Stimulated activated CD8-positive, alpha-beta memory T cell treated with anti-CD3 and anti-CD28 coated beads, Interleukin-12 subunit alpha, Interleukin-12 subunit beta, amount 100 ng/mL, for 4 hours (primary cell): ENCODE results near the gene MYB.

Experiments
- DNase-seq: peaks from one replicate; pipeline ENCODE4 v3.0.0-alpha.2; 2020; ENCODE audit warnings: low read depth

MYB gene

DNA sequence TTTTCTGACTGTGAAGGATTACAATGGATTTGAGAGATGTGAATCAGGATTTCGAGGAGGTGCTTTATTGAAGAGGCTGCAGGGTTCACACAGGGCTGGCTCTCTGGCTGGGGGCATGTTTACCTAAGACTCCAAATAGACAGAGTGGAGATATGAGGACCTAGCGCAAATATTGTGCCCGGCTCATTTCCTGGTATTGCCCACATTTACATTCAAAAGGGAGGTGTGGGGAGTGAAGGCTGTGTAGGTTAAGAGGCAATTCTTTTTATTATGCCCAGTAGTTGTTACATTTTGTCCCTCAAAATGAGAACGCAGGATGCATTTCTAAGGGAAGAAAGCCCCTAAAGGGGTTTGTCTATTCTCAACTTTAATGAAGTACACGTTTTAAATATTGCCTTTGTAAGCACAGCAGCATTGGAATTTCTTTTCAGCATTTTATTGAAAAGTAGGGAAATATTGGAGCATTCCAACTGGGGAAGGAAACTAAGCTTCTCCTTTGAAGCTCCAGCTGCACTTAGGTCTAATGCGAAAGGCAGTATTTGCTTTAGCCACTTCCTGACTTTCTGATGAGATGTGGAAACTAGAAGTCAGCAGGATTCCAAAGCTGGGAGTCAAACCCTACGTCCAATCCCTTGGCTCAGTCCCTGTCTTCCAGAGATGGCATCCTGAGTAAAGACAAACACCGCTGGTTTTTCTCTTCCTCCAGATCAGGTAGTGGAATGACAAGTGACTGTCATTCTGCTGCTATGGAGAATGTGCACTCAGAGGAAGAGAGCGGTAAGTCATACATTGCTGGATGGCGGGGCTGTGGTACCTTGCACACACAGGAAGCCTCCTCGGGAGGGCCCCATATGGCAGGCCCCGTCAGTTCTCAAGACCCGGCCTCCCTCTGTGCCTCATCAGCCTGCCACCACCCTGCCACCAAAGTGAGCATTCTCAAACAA lies 70.7 kb downstream of the MYB start:
- DNase-seq = no peak

GRCh38 chr6:135254471-135254870 lies 73.4 kb downstream of the MYB start:
- no peak for DNase-seq

GRCh38 chr6:135256866-135257265 lies 75.8 kb downstream of the MYB start:
- no peak for DNase-seq

- no peak for DNase-seq
Observed at GRCh38 chr6:135257631-135258405, 76.7 kb downstream of the MYB start.

GRCh38 chr6:135258970-135259369 lies 77.9 kb downstream of the MYB start:
- DNase-seq = no peak

- no peak for DNase-seq
Observed at GRCh38 chr6:135260612-135261011, 79.5 kb downstream of the MYB start.

DNA sequence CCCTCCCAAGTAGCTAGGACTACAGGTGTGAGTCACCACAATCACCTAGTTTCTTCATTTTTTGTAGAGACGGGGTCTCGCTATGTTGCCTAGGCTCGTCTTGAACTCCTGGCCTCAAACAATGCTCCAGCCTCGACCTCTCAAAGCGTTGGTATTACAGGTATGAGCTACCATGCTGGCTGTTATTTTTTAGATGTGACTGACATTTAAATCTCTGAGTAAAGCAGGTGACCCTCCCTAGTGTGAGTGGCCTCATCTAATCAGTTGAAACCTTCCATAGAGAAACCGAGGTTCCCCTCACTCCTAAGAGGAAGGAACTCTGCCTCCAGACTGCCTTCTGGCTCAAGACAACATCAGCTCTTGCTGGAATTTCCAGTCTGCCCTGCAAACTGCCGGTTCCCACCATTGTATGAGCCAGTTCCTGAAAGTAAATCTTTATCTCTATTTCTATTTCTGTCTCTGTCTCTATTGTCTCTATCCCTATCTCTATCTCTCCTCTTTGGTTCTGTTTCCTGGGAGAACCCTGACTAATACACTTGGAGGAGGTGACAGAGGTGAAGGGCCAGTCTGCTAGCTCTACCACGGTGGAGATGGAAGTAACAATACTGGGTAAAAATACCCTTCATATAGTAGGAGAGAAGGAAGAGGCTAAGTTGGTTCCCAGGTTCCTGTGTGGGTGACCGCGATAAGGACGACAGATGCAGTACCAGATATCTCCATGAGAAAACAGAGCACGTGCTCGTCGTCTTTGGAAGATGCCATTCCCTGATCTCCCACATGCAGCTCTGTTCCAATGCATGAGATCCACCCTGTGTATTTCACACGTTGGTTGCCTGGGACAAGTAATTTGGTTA lies 81.0 kb downstream of the MYB start:
- DNase-seq = no peak

DNA sequence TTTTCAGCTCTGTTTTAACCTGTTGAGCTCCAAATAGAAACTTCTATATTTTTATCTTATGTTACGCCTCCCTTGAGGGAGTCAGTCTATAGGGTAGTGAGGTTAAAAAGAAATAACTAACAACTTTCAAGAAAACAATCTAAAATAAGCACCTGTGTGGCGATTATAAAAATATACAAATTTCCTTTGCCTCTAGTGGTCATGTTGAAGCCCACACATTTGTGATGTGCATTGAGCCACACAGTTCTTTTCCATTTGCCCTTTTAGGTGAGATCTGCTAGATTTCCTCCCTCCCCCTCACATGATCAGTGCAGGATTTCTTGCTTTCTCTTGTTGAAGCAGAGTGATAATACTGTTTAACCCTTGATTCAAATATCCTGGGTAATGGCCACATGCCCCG lies 84.2 kb downstream of the MYB start:
- no peak for DNase-seq

GRCh38 chr6:135266675-135267074 lies 85.6 kb downstream of the MYB start:
- DNase-seq = no peak

DNA sequence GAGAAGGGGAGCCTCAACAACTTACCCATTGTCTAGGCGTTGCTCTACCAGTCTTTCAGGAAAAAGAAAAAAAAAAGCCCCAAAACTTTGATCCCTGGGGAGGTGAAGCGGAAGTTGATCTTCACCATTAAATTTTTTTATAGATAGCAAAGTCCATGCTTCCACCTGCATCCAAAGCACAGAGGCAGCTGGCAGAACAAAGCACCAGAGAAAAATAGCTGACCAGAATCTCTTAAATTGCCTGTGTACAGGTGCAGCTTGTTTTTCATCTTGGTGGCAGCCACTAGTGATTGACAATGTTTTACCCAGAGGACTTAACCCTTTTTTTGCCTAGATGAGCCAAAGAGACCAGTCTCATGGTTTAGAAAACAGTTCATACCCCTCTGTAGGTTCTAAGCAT lies 86.0 kb downstream of the MYB start:
- DNase-seq = no peak

DNA sequence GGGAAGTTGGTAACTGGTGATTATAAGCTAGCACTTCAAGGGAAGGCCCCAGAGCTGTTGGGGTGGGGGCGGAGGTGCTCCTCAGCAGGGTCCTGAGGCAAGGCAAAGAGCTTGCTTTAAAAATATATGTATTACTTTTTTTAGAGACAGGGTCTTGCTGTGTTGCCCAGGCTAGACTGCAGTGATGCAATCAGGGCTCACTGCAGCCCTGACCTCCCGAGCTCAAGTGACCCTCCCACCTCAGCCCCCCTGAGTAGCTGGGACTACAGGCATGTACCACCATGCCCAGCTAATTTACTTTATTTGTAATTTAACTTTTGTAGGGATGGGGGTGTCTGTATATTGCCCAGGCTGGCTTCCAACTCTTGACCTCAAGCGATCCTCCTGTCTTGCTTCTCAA lies 87.2 kb downstream of the MYB start:
- no peak for DNase-seq

- no peak for DNase-seq
Observed at GRCh38 chr6:135268740-135269139, 87.6 kb downstream of the MYB start.
